ENCODE data around the gene MAGI2. TPM values are rescaled to one million over a fixed set of nuclear protein-coding genes. Genes with fewer than 3 reads are reported as not detected.

MAGI2 gene
- total and polyA plus RNA-seq, 2 donors (not counting 3 experiments of a cell fraction or from before 2014, with no cell fraction given): 0.28 to 6.0 TPM

DNA sequence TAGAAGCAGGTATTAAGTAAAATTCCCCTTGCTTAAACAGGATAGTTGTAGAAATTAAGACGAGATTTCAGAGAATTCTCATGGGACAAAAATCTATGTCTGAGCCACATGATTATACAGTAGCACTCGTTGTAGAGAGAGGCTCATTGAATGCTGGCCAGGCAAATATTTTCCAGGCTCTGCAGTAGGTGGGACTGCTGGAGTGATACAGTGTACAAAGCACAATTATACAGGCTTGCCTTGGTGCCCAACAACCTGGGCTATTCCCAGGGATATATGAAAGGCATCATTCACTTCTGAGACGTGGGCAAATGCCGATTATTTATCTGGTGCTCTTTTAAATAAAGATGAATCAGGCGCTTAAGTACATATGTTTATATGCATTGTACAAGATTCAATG, 1274.3 kb downstream of the MAGI2 start:
- no peak for DNase-seq (ENCODE audit: low read depth, low spot score)
- H3K27ac ChIP-seq (ENCODE audit: insufficient read depth, low read depth, low read length): no peak overlapping the region
- no peak overlapping the region for H3K4me3 ChIP-seq (replicated peaks in 1 of 3; ENCODE audit: insufficient read depth in 1 of 3, low read depth in 1 of 3, low read length in 3 of 3)
- POLR2A ChIA-PET: no interaction called here
- H3K27me3 ChIP-seq (ENCODE audit: control insufficient read depth in 2 of 2, insufficient read depth in 2 of 2, low read length in 2 of 2): no peaks in the 10 kb centered on the region
- TF ChIP-seq MYC (IDR thresholded peaks at IDR 0.05; ENCODE audit: low read depth, low read length): no peak
- no peak for TF ChIP-seq CTCF (IDR thresholded peaks at IDR 0.05; ENCODE audit: extremely low read depth in 1 of 2, insufficient read depth in 1 of 2, low read depth in 1 of 2, low read length in 2 of 2)
- no peak for TF ChIP-seq JUN (IDR thresholded peaks at IDR 0.05; ENCODE audit: borderline replicate concordance, insufficient read depth, insufficient read length, low read depth)
- no peak for TF ChIP-seq FOS (IDR thresholded peaks at IDR 0.05; ENCODE audit: borderline replicate concordance, insufficient read depth, low read length)
- intact Hi-C loops (cut with micrococcal nuclease): no loop called here
- H3K9me3 ChIP-seq (replicated peaks; ENCODE audit: control insufficient read depth, insufficient read depth, low read length): no peaks in the 10 kb centered on the region
- H3K4me1 ChIP-seq (ENCODE audit: control insufficient read depth, extremely low read depth, insufficient read depth, low read length): no peaks in the 10 kb centered on the region
- no peaks in the 10 kb centered on the region for H3K9me1 ChIP-seq (replicated peaks; ENCODE audit: control insufficient read depth, extremely low read depth, insufficient read depth, low read length)
- no TSS peak for BruUV-seq (replicated peaks)
- no peak for FAIRE-seq
- dilution Hi-C loops (cut with MboI; ENCODE audit: extremely low pct_ligation_motif_present, low sequenced_read_pairs): no loop called here
- H3K79me2 ChIP-seq (ENCODE audit: control insufficient read depth, insufficient read depth, low read length): no peaks in the 10 kb centered on the region
- CTCF ChIA-PET: no interaction called here
- H3K36me3 ChIP-seq (ENCODE audit: control insufficient read depth in 2 of 2, extremely low read depth in 1 of 2, insufficient read depth in 2 of 2, low read length in 2 of 2): no peaks in the 10 kb centered on the region
- no peak overlapping the region for H3K4me2 ChIP-seq (ENCODE audit: insufficient read depth, low read length)
- no peak overlapping the region for H3K9ac ChIP-seq (replicated peaks; ENCODE audit: extremely low read depth, insufficient read depth, low read length)
- no peak overlapping the region for H2AFZ ChIP-seq (ENCODE audit: low read depth, low read length)
- H4K20me1 ChIP-seq (replicated peaks; ENCODE audit: control insufficient read depth, extremely low read depth, insufficient read depth, low read length): no peaks in the 10 kb centered on the region

- Histone ChIP-seq H3K79me2 (ENCODE audit: control insufficient read depth, insufficient read depth, low read length) (no peaks in the 10 kb centered on the region), H4K20me1 (replicated peaks; ENCODE audit: control insufficient read depth, extremely low read depth, insufficient read depth, low read length) (no peaks in the 10 kb centered on the region), H3K4me2 (ENCODE audit: insufficient read depth, low read length) (no peak overlapping the region), H3K27ac (ENCODE audit: insufficient read depth, low read depth, low read length) (no peak overlapping the region), H3K4me3 (replicated peaks in 1 of 3; ENCODE audit: insufficient read depth in 1 of 3, low read depth in 1 of 3, low read length in 3 of 3) (no peak overlapping the region), H3K27me3 (ENCODE audit: control insufficient read depth in 2 of 2, insufficient read depth in 2 of 2, low read length in 2 of 2) (no peaks in the 10 kb centered on the region), H3K36me3 (ENCODE audit: control insufficient read depth in 2 of 2, extremely low read depth in 1 of 2, insufficient read depth in 2 of 2, low read length in 2 of 2) (no peaks in the 10 kb centered on the region), H2AFZ (ENCODE audit: low read depth, low read length) (no peak overlapping the region), H3K9ac (replicated peaks; ENCODE audit: extremely low read depth, insufficient read depth, low read length) (no peak overlapping the region), H3K9me3 (replicated peaks; ENCODE audit: control insufficient read depth, insufficient read depth, low read length) (no peaks in the 10 kb centered on the region), H3K9me1 (replicated peaks; ENCODE audit: control insufficient read depth, extremely low read depth, insufficient read depth, low read length) (no peaks in the 10 kb centered on the region), H3K4me1 (ENCODE audit: control insufficient read depth, extremely low read depth, insufficient read depth, low read length) (no peaks in the 10 kb centered on the region)
- DNase-seq (ENCODE audit: low read depth, low spot score) (no peak), FAIRE-seq (no peak)
- CTCF ChIA-PET: no interaction called here
- no peak for TF ChIP-seq EZH2 (IDR thresholded peaks at IDR 0.05; ENCODE audit: borderline replicate concordance, low read depth, low read length, severe bottlenecking)
- no peak for TF ChIP-seq GATA2 (IDR thresholded peaks at IDR 0.05; ENCODE audit: insufficient read depth, insufficient read length, low read depth, low read length)
- TF ChIP-seq MAX (IDR thresholded peaks at IDR 0.05; ENCODE audit: insufficient read depth, insufficient read length): no peak
- TF ChIP-seq POLR2A (IDR thresholded peaks at IDR 0.05; ENCODE audit: low read depth, low read length): no peak
- TF ChIP-seq JUN (IDR thresholded peaks at IDR 0.05; ENCODE audit: borderline replicate concordance, insufficient read depth, insufficient read length, low read depth): no peak
- no peak for TF ChIP-seq CTCF (IDR thresholded peaks at IDR 0.05; ENCODE audit: extremely low read depth in 1 of 2, insufficient read depth in 1 of 2, low read depth in 1 of 2, low read length in 2 of 2)
- TF ChIP-seq FOS (IDR thresholded peaks at IDR 0.05; ENCODE audit: borderline replicate concordance, insufficient read depth, low read length): no peak
- no peak for TF ChIP-seq MYC (IDR thresholded peaks at IDR 0.05; ENCODE audit: low read depth, low read length)
- no peak for TF ChIP-seq POLR2AphosphoS5 (IDR thresholded peaks at IDR 0.05; ENCODE audit: insufficient read depth, low read depth, low read length)
- POLR2A ChIA-PET: no interaction called here
- dilution Hi-C loops (cut with MboI; ENCODE audit: extremely low pct_ligation_motif_present, low sequenced_read_pairs) (no loop called here), intact Hi-C loops (cut with micrococcal nuclease) (no loop called here)
- no TSS peak for BruUV-seq (replicated peaks)
Measured at GRCh38 chr7:78178319-78178718, 1275.1 kb downstream of the MAGI2 start.
